ENCODE data around the gene VPS33A.

DNA sequence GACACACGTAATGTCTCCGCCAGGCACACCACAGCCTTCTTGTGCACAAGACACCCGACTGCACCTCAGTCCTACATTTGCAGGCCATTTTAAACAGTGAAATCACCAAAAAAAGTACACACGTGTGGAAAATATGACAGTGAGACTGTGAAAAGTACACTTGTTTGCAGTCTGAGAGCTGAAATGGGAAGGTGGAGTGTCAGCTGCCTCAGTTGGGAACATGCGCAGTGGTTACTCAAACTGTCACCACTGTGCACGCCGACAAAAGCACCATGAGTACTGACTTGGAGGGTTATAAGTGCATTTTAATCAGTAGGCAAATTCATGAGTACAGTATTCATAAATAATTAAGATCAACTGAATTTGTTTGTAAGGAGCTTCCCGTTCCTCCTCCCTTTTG is 15.8 kb downstream of the VPS33A start:
- TF ChIP-seq CTCF (IDR thresholded peaks at IDR 0.05; ENCODE audit: low read depth, low read length) (no peak), EZH2phosphoT487 (IDR thresholded peaks at IDR 0.05; ENCODE audit: low read depth) (no peak)
